GM23338 (cell line): ENCODE data around the gene ZNF516. TPM values are rescaled to one million over a fixed set of nuclear protein-coding genes. Genes with fewer than 3 reads are reported as not detected.

Experiments used
- ATAC-seq: fragments of 200-7000 bp; cut with Tn5 transposase; 3 replicates; pipeline ENCODE4 v1.9.1; 2020
- DNase-seq: peaks from one replicate; pipeline ENCODE4 v3.0.0-alpha.2; 2015; ENCODE audit warnings: low spot score
- H2AFZ ChIP-seq: fragments of 200-600 bp; sonication (generic); 2 replicates; pipeline ENCODE4 v1.8.0; 2016; ENCODE audit warnings: antibody characterized with exemption, mild to moderate bottlenecking, moderate library complexity
- H3F3A ChIP-seq: fragments of 200-600 bp; sonication (generic); replicated peaks from 2 replicates; pipeline ENCODE4 v1.8.0; 2017; ENCODE audit warnings: antibody characterized with exemption, mixed run types, low read depth
- H3K27ac ChIP-seq: fragments of 200-600 bp; sonication (generic); 2 replicates; pipeline ENCODE4 v1.6.1; 2016; ENCODE audit warnings: low read depth
- H3K27me3 ChIP-seq: fragments of 200-600 bp; sonication (generic); 2 replicates; pipeline ENCODE4 v1.8.0; 2016; ENCODE audit warnings: mild to moderate bottlenecking, mixed run types, moderate library complexity; ENCODE audit not compliant: insufficient read depth
- H3K36me3 ChIP-seq: fragments of 200-600 bp; sonication (generic); 2 replicates; pipeline ENCODE4 v1.8.0; 2016; ENCODE audit warnings: mild to moderate bottlenecking; ENCODE audit not compliant: insufficient read depth
- H3K4me1 ChIP-seq: fragments of 200-600 bp; sonication (generic); 2 replicates; pipeline ENCODE4 v1.8.0; 2016; ENCODE audit warnings: mild to moderate bottlenecking, moderate library complexity; ENCODE audit not compliant: insufficient read depth
- H3K4me2 ChIP-seq: fragments of 200-600 bp; sonication (generic); 2 replicates; pipeline ENCODE4 v1.7.1; 2017; ENCODE audit warnings: mixed run types
- H3K4me3 ChIP-seq: fragments of 200-600 bp; sonication (generic); 2 replicates; pipeline ENCODE4 v1.6.1; 2016; ENCODE audit warnings: mixed run types
- H3K79me2 ChIP-seq: fragments of 200-600 bp; sonication (generic); replicated peaks from 2 replicates; pipeline ENCODE4 v1.8.0; 2017; ENCODE audit warnings: mild to moderate bottlenecking; ENCODE audit not compliant: insufficient read depth
- H3K9me2 ChIP-seq: fragments of 200-600 bp; sonication (generic); 2 replicates; pipeline ENCODE4 v1.8.0; 2017; ENCODE audit not compliant: insufficient read depth
- H4K20me1 ChIP-seq: fragments of 200-600 bp; sonication (generic); replicated peaks from 2 replicates; pipeline ENCODE4 v1.8.0; 2017; ENCODE audit warnings: mild to moderate bottlenecking; ENCODE audit not compliant: insufficient read depth
- H3K27ac Mint-ChIP-seq: 2 replicates; pipeline ENCODE4 v1.8.0; 2020; ENCODE audit warnings: inconsistent platforms, mild to moderate bottlenecking, moderate library complexity, mixed read lengths
- H3K27me3 Mint-ChIP-seq: 3 replicates; pipeline ENCODE4 v1.8.0; 2022; ENCODE audit warnings: low read depth, mild to moderate bottlenecking, moderate library complexity, mixed read lengths, inconsistent platforms; ENCODE audit not compliant: insufficient read depth, poor library complexity
- H3K36me3 Mint-ChIP-seq: 3 replicates; pipeline ENCODE4 v1.8.0; 2021; ENCODE audit warnings: low read depth, mild to moderate bottlenecking, inconsistent platforms, moderate library complexity, mixed read lengths
- H3K4me1 Mint-ChIP-seq: 3 replicates; pipeline ENCODE4 v1.8.0; 2020; ENCODE audit warnings: mild to moderate bottlenecking, inconsistent platforms, mixed read lengths
- H3K4me3 Mint-ChIP-seq: 3 replicates; pipeline ENCODE4 v1.8.0; 2021; ENCODE audit warnings: moderate library complexity, mild to moderate bottlenecking, inconsistent platforms, mixed read lengths
- H3K9me3 Mint-ChIP-seq: 3 replicates; pipeline ENCODE4 v1.8.0; 2020; ENCODE audit warnings: moderate library complexity, mild to moderate bottlenecking, inconsistent platforms, mixed read lengths
- EZH2phosphoT487 ChIP-seq: fragments of 200-600 bp; sonication (generic); IDR thresholded peaks from one replicate; pipeline ENCODE4 v1.8.1; 2018; ENCODE audit warnings: antibody characterized with exemption; ENCODE audit not compliant: unreplicated experiment
- JUNB ChIP-seq: IDR thresholded peaks from one replicate; pipeline ENCODE4 v1.6.1; 2016; ENCODE audit warnings: antibody characterized with exemption; ENCODE audit not compliant: unreplicated experiment
- POLR2AphosphoS5 ChIP-seq: IDR thresholded peaks from 2 replicates; pipeline ENCODE4 v1.6.1; 2016; ENCODE audit warnings: antibody characterized with exemption, low read depth
- ZNF114 ChIP-seq: fragments of 250-450 bp; sonication (Bioruptor Pico); IDR thresholded peaks from 2 replicates; pipeline ENCODE4 v1.5.0; 2020; ENCODE audit warnings: mild to moderate bottlenecking, moderate library complexity
- ZNF331 ChIP-seq: fragments of 250-450 bp; sonication (Bioruptor Pico); IDR thresholded peaks from 2 replicates; pipeline ENCODE4 v1.5.0; 2020; ENCODE audit warnings: low read depth, mild to moderate bottlenecking, moderate library complexity
- ZNF462 ChIP-seq: fragments of 250-450 bp; sonication (Bioruptor Pico); IDR thresholded peaks from 2 replicates; pipeline ENCODE4 v1.5.0; 2020; ENCODE audit warnings: mild to moderate bottlenecking, moderate library complexity
- polyA plus RNA-seq: library from polyadenylated mRNA; unstranded; fragments of >200 nt; fragmentation: Nextera tagmentation; extraction: Ambion mirVana; gene quantifications from 2 replicates; pipeline ENCODE4 v1.2.1, GENCODE V29; 2016
- total RNA-seq: library from RNA; depleted of rRNA; stranded (reverse); fragments of >200 nt; shearing (Covaris generic); gene quantifications from 2 replicates; pipeline ENCODE4 v1.2.3, GENCODE V29; 2014
- TF ChIP-seq, protein P1 (sequence below): IDR thresholded peaks from 2 replicates; pipeline ENCODE4 v1.6.1; 2016; ENCODE audit warnings: antibody characterized with exemption

ZNF516 gene
- total and polyA plus RNA-seq, 2 experiments from 2014 or later, result 11.9 to 24.2 TPM

DNA sequence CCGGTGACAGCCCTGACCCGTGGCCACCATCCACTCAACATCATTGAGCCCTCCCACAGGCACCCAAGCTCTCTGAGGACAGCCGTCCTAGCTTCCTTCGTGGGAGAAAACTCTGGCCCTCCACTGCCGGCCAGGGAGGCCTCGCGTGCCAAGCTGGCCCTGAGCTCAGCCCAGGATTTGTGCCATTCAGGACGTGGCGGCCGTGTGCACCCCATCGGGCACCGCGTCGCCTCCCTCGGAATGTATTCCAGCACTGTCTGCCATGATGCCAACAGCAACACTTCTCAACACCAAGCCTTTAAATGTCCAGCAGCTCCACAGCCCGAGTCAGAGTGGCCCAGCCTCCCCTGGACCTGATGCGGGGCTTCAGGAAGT lies 35.7 kb downstream of the ZNF516 start:
- Histone ChIP-seq H4K20me1 (no peaks in the 10 kb centered on the region; the same call in none of the 2 replicates), H3K9me2 (no peaks in the 10 kb centered on the region), H3K4me3 (no peak overlapping the region), H3K4me2 (no peak overlapping the region), H3K27ac (no peak overlapping the region), H3K27me3 (no peaks in the 10 kb centered on the region), H3K4me1 (peaks cover 10% of the 10 kb centered on the region), H2AFZ (no peak overlapping the region), H3F3A (no peaks in the 10 kb centered on the region), H3K79me2 (0 out of 2 replicates have a peak, but pooled peaks cover 3% of the 10 kb centered on the region), H3K36me3 (no peaks in the 10 kb centered on the region)
- DNase-seq, result no peak
- no peaks in the 10 kb centered on the region for H3K9me3 Mint-ChIP-seq
- H3K4me3 Mint-ChIP-seq, result no peak overlapping the region
- H3K4me1 Mint-ChIP-seq, result peaks cover 38% of the 10 kb centered on the region
- peaks cover 5% of the 10 kb centered on the region; the same call in 2 of the 3 replicates for H3K36me3 Mint-ChIP-seq
- H3K27me3 Mint-ChIP-seq, result peaks cover 19% of the 10 kb centered on the region
- TF ChIP-seq ZNF114 (CRISPR knock-in tag) (no peak), POLR2AphosphoS5 (no peak), JUNB (no peak), ZNF462 (no peak), EZH2phosphoT487 (no peak), ZNF331 (CRISPR knock-in tag) (no peak)
- TF ChIP-seq, protein P1, sequence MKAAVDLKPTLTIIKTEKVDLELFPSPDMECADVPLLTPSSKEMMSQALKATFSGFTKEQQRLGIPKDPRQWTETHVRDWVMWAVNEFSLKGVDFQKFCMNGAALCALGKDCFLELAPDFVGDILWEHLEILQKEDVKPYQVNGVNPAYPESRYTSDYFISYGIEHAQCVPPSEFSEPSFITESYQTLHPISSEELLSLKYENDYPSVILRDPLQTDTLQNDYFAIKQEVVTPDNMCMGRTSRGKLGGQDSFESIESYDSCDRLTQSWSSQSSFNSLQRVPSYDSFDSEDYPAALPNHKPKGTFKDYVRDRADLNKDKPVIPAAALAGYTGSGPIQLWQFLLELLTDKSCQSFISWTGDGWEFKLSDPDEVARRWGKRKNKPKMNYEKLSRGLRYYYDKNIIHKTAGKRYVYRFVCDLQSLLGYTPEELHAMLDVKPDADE, result no peak
- ATAC-seq, result no peak
- H3K27ac Mint-ChIP-seq, result no peak overlapping the region
